Smooth muscle cell (in vitro differentiated cells): ENCODE data around the gene LRRC8D. TPM values are rescaled to one million over a fixed set of nuclear protein-coding genes. Genes with fewer than 3 reads are reported as not detected.

ENCODE experiments used
- DNase-seq: peaks from one replicate; lab custom pipeline; 2025; ENCODE audit not compliant: unreplicated experiment; lab: John Stamatoyannopoulos, UW
- H2AFZ ChIP-seq: fragments of 200-600 bp; sonication (generic); 2 replicates; pipeline ENCODE4 v1.6.0; 2016; ENCODE audit warnings: antibody characterized with exemption, low read depth, mild to moderate bottlenecking
- H3F3A ChIP-seq: fragments of 200-600 bp; sonication (generic); 2 replicates; pipeline ENCODE4 v1.6.0; 2017; ENCODE audit warnings: antibody characterized with exemption, low read depth
- H3K27ac ChIP-seq: fragments of 200-600 bp; sonication (generic); 2 replicates; pipeline ENCODE4 v1.5.1; 2016; ENCODE audit warnings: low read depth, mild to moderate bottlenecking
- H3K27me3 ChIP-seq: fragments of 200-600 bp; sonication (generic); 2 replicates; pipeline ENCODE4 v1.6.1; 2016; ENCODE audit warnings: low read depth, mild to moderate bottlenecking
- H3K36me3 ChIP-seq: fragments of 200-600 bp; sonication (generic); 2 replicates; pipeline ENCODE4 v1.5.1; 2016; ENCODE audit warnings: low read depth
- H3K4me1 ChIP-seq: fragments of 200-600 bp; sonication (generic); 2 replicates; pipeline ENCODE4 v1.5.1; 2016; ENCODE audit warnings: low read depth
- H3K4me2 ChIP-seq: fragments of 200-600 bp; sonication (generic); 2 replicates; pipeline ENCODE4 v1.6.0; 2016; ENCODE audit warnings: mild to moderate bottlenecking
- H3K4me3 ChIP-seq: fragments of 200-600 bp; sonication (generic); 2 replicates; pipeline ENCODE4 v1.5.1; 2016; ENCODE audit warnings: mild to moderate bottlenecking
- H3K79me2 ChIP-seq: fragments of 200-600 bp; sonication (generic); 2 replicates; pipeline ENCODE4 v1.6.0; 2016; ENCODE audit warnings: low read depth, mild to moderate bottlenecking
- H3K9ac ChIP-seq: fragments of 200-600 bp; sonication (generic); 2 replicates; pipeline ENCODE4 v1.6.0; 2016; ENCODE audit warnings: low read depth
- H3K9me3 ChIP-seq: fragments of 200-600 bp; sonication (generic); replicated peaks from 2 replicates; pipeline ENCODE4 v1.5.1; 2016; ENCODE audit warnings: low read depth
- H4K20me1 ChIP-seq: fragments of 200-600 bp; sonication (generic); 2 replicates; pipeline ENCODE4 v1.6.0; 2016; ENCODE audit warnings: low read depth
- CTCF ChIP-seq: fragments of 200-600 bp; sonication (generic); IDR thresholded peaks from 2 replicates; pipeline ENCODE4 v1.5.1; 2017; ENCODE audit warnings: borderline replicate concordance, mild to moderate bottlenecking, antibody characterized with exemption; ENCODE audit not compliant: insufficient read depth, poor library complexity, severe bottlenecking
- WGBS: methylation state at CpG from one replicate; pipeline ENCODE4 v1.1.7; 2016; ENCODE audit warnings: low lambda C conversion rate; 5-methylcytosine and 5-hydroxymethylcytosine counted together
- polyA plus RNA-seq: library from polyadenylated mRNA; unstranded; fragments of >200 nt; fragmentation: Nextera tagmentation; extraction: Ambion mirVana; gene quantifications from 2 replicates; pipeline ENCODE4 v1.2.1, GENCODE V29; 2016
- total RNA-seq: library from RNA; depleted of rRNA; stranded (reverse); fragments of >200 nt; gene quantifications from 2 replicates; pipeline ENCODE4 v1.2.3, GENCODE V29; 2014

LRRC8D gene
- total and polyA plus RNA-seq, 2 experiments from 2014 or later = 5.2 to 25.1 TPM

- Histone ChIP-seq H3K4me1 (peaks cover 6% of the 10 kb centered on the region), H3K4me2 (peak overlapping the region; percentile 93), H3K79me2 (peaks cover 3% of the 10 kb centered on the region), H3K9me3 (no peaks in the 10 kb centered on the region), H3K4me3 (peak overlapping the region; percentile 71), H2AFZ (peak overlapping the region; percentile 86), H3K9ac (peak overlapping the region; percentile 40), H3K27me3 (no peaks in the 10 kb centered on the region), H3K27ac (peak overlapping the region; percentile 41), H3F3A (no peaks in the 10 kb centered on the region), H3K36me3 (no peaks in the 10 kb centered on the region), H4K20me1 (no peaks in the 10 kb centered on the region)
- peak; percentile 71 for TF ChIP-seq CTCF
- 2% methylated on average over 46 of the region's 63 CpGs for WGBS
- DNase-seq = peak; percentile 46
Observed at GRCh38 chr1:89843273-89844130, 22.7 kb downstream of the LRRC8D start.

DNA sequence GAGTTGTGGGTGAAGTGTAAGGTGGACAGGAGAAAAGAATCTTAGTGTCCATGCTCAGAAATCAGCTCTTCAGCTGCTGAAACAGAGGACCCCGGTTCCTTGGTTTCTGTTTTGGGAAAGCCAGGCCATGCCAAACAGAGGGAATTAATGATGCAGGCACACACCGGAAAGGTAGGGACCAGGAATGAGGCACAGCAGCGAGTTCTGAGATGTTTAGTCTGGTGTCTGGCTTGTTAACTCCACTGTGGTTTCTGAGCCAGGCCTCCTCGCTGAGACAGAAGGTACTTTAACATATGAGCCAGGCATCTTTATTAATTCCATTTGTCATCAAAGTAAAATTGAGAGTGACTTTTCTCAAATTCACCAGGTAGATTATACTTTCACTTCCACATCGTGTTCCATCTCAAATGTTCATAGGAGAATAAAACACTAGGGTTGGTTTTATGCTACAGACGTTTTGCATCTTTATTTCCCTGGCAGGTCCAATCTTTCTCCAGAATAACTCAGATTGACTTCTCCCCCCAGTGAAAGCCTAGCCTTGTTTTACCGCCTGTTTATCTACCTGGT is 23.5 kb downstream of the LRRC8D start:
- H3K9ac ChIP-seq = peak overlapping the region; percentile 40
- H3F3A ChIP-seq = no peaks in the 10 kb centered on the region
- TF ChIP-seq CTCF = no peak
- peak overlapping the region; percentile 86 for H2AFZ ChIP-seq
- H3K27ac ChIP-seq = peak overlapping the region; percentile 41
- H3K36me3 ChIP-seq = no peaks in the 10 kb centered on the region
- H3K4me2 ChIP-seq = peak overlapping the region; percentile 93
- H3K4me3 ChIP-seq = peak overlapping the region; percentile 71
- H3K27me3 ChIP-seq = no peaks in the 10 kb centered on the region
- no peak for DNase-seq
- H3K4me1 ChIP-seq = peaks cover 6% of the 10 kb centered on the region
- H3K9me3 ChIP-seq = no peaks in the 10 kb centered on the region
- H3K79me2 ChIP-seq = peaks cover 3% of the 10 kb centered on the region
- no peaks in the 10 kb centered on the region for H4K20me1 ChIP-seq
- 55% methylated on average over 7 of the region's 7 CpGs for WGBS

GRCh38 chr1:89844860-89845259 is 24.0 kb downstream of the LRRC8D start:
- Histone ChIP-seq H3K27ac (no peak overlapping the region), H3K36me3 (no peaks in the 10 kb centered on the region), H3K79me2 (peaks cover 3% of the 10 kb centered on the region), H3K4me1 (peaks cover 6% of the 10 kb centered on the region), H3K4me2 (peak overlapping the region; percentile 93), H3K9ac (no peak overlapping the region), H3K27me3 (no peaks in the 10 kb centered on the region), H2AFZ (no peak overlapping the region), H3F3A (no peaks in the 10 kb centered on the region), H3K4me3 (no peak overlapping the region), H4K20me1 (no peaks in the 10 kb centered on the region), H3K9me3 (no peaks in the 10 kb centered on the region)
- no peak for TF ChIP-seq CTCF
- WGBS = 99% methylated on average over 5 of the region's 5 CpGs
- no peak for DNase-seq
